Activated T-cell treated with anti-CD3 and anti-CD28 coated beads, Interleukin-2, amount 50 U/mL, for 24 hours (primary cell): Measurements from ENCODE around the gene NEMP1.
"Not testable (repeated sequence)": the region's sequence is repeated elsewhere in the genome, so short reads cannot be mapped to it uniquely, and the experiment has no call there.

ENCODE experiments used
- DNase-seq: peaks from one replicate; pipeline ENCODE4 v3.0.0-alpha.2; 2020
- H3K27ac Mint-ChIP-seq: 2 replicates; pipeline ENCODE4 v1.8.0; 2020; ENCODE audit warnings: mild to moderate bottlenecking, mixed read lengths
- H3K27me3 Mint-ChIP-seq: 2 replicates; pipeline ENCODE4 v1.8.0; 2020; ENCODE audit warnings: mixed read lengths
- H3K36me3 Mint-ChIP-seq: 2 replicates; pipeline ENCODE4 v1.8.0; 2020; ENCODE audit warnings: low read depth, mixed read lengths
- H3K4me1 Mint-ChIP-seq: 2 replicates; pipeline ENCODE4 v1.8.0; 2020; ENCODE audit warnings: low read depth, mixed read lengths
- H3K4me3 Mint-ChIP-seq: 2 replicates; pipeline ENCODE4 v1.8.0; 2020; ENCODE audit warnings: mild to moderate bottlenecking, moderate library complexity, mixed read lengths
- H3K9me3 Mint-ChIP-seq: 2 replicates; pipeline ENCODE4 v1.8.0; 2020; ENCODE audit warnings: mixed read lengths

NEMP1 gene

DNA sequence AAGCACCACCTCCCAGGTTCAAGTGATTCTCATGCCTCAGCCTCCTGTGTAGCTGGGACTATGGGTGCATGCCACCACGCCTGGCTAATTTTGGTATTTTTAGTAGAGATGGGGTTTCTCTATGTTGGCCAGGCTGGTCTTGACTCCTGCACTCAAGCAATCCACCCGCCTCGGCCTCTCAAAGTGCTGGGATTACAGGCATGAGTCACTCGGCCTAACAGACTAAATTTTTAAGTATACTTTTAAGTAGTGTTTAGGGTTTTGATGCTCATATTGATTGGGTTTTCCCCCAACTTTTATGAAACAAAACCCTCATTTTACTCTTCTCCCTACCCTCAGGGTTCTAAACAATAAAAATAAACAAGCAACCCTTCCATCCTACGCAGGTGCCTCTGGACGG lies 34.1 kb downstream of the NEMP1 start:
- Mint-ChIP-seq H3K4me1 (peaks cover 37% of the 10 kb centered on the region), H3K36me3 (no peaks in the 10 kb centered on the region), H3K27me3 (no peaks in the 10 kb centered on the region), H3K9me3 (no peaks in the 10 kb centered on the region), H3K4me3 (no peak overlapping the region), H3K27ac (no peak overlapping the region)
- DNase-seq: no peak

DNA sequence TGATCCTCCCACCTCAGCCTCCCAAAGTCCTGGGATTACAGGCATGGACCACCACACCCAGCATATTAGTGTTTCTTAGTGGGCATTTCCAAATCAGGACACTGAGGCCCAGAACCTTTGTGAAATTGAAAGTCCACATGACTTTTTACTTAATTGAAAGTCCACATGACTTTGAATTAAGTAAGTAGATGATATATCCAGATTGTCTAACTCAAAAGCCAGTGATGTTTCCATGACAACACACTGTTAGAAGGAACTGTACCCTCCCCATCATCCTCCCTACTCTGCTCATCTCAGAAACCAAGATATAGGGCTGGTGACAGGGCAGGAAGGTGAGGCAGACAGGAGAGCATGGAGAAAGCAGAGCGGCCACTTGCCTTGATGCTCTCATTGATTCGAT lies 35.9 kb downstream of the NEMP1 start:
- H3K27me3 Mint-ChIP-seq: no peaks in the 10 kb centered on the region
- DNase-seq: no peak
- no peak overlapping the region for H3K4me3 Mint-ChIP-seq
- H3K9me3 Mint-ChIP-seq: no peaks in the 10 kb centered on the region
- peaks cover 29% of the 10 kb centered on the region for H3K4me1 Mint-ChIP-seq
- H3K27ac Mint-ChIP-seq: no peak overlapping the region
- no peaks in the 10 kb centered on the region for H3K36me3 Mint-ChIP-seq

DNA sequence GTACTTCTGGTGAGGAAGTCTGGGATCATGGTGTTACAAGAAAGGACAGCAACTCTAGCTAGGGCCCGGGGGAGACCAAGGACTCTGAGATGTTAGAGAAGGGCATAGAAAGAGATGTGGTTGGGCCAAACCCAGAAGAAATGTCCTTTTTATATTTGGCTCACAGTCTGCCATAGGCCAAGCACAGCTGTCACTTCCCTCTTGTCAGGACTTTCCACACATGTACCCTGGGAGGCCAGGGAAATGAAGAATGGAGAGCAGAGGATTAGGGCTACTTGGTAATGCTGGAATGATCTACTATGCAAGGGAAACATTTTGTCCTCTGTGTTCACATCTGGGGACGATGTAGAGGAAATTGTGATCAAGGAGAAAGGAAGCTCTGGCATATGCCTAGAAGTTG lies 37.8 kb downstream of the NEMP1 start:
- no peak for DNase-seq
- H3K4me3 Mint-ChIP-seq: no peak overlapping the region
- no peaks in the 10 kb centered on the region for H3K36me3 Mint-ChIP-seq
- H3K27me3 Mint-ChIP-seq: no peaks in the 10 kb centered on the region
- H3K4me1 Mint-ChIP-seq: peaks cover 10% of the 10 kb centered on the region
- no peaks in the 10 kb centered on the region for H3K9me3 Mint-ChIP-seq
- no peak overlapping the region for H3K27ac Mint-ChIP-seq

DNA sequence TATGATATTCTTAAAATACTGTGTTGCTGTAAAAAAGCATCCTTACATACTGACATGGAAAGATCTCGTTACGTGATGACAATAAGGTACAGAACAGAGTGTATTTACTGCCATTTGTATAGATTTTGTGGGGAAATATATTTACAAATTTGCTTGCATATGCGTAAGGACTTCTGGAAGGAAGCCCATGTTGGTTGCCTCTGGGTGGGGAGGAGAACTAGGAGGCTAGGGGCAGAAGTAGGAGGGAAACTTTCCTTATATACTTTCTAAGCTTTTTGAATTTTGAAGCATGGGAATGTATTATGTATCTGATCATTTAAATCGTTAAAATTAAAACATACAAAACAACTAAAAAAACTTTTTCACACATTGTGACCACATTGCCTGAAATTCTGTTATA lies 38.4 kb downstream of the NEMP1 start:
- no peak for DNase-seq
- Mint-ChIP-seq H3K27ac (no peak overlapping the region), H3K9me3 (no peaks in the 10 kb centered on the region), H3K36me3 (no peaks in the 10 kb centered on the region), H3K27me3 (no peaks in the 10 kb centered on the region), H3K4me3 (no peak overlapping the region), H3K4me1 (peaks cover 7% of the 10 kb centered on the region)

DNA sequence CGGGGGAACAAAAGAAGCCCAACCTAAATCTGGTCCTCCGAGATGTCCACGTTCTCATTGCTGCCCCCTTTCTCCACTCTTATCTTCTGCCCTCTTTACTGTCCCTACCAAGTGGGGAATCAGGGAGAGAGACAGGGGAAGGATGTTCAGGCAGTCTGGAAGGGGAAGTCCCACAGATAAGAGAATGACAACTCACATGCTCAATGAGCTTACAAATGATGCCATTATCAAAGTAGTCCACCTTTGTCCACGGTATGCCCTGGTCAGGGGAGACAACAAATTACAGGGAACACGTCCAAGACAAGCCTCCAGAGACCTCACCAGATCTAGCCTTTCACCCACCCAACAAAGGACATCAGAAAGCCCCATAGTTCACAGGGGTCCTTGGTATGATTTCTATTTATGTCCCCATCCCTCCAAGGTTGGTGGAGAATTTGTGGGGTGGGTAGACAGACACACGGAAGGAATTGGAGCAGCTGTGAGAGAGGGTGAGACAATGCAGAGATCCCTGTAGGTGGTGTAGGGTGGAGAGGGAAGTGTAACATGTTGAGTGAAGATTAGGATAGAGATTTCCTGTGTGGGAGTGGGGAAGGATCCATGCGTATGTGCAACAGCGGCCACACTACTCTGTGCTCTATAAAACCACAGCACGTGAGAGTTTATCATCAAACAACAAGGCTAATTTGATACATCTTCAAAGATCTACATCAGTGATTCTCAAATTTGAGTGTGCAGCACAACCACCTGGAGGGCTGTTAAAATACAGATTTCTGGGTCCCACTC lies 39.4 kb downstream of the NEMP1 start:
- H3K4me3 Mint-ChIP-seq: no peak overlapping the region
- H3K36me3 Mint-ChIP-seq: no peaks in the 10 kb centered on the region
- peaks cover 5% of the 10 kb centered on the region for H3K4me1 Mint-ChIP-seq
- no peaks in the 10 kb centered on the region for H3K9me3 Mint-ChIP-seq
- no peak for DNase-seq
- no peaks in the 10 kb centered on the region for H3K27me3 Mint-ChIP-seq
- no peak overlapping the region for H3K27ac Mint-ChIP-seq

DNA sequence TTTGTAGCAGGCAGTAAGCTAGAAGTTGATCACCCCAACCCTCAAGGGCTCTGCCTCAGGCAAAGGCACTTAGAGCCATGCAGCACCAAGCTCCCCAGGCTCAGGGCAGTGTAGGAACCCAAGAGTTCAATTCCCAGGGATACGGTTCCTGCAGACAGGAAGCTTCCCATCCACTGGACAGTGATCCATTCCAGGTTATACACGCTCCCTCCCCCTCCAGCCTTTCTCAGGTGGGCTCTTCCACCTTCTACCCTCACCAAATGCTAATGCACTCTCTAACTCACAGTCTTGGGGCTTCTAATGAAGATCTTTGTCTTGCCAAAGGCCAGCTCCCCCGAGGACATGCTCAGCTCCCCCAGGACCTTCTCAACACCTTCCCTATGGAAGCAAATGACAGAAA lies 41.3 kb downstream of the NEMP1 start:
- Mint-ChIP-seq H3K27ac (no peak overlapping the region), H3K4me1 (peaks cover 5% of the 10 kb centered on the region), H3K36me3 (no peaks in the 10 kb centered on the region), H3K9me3 (no peaks in the 10 kb centered on the region), H3K4me3 (no peak overlapping the region), H3K27me3 (no peaks in the 10 kb centered on the region)
- no peak for DNase-seq

DNA sequence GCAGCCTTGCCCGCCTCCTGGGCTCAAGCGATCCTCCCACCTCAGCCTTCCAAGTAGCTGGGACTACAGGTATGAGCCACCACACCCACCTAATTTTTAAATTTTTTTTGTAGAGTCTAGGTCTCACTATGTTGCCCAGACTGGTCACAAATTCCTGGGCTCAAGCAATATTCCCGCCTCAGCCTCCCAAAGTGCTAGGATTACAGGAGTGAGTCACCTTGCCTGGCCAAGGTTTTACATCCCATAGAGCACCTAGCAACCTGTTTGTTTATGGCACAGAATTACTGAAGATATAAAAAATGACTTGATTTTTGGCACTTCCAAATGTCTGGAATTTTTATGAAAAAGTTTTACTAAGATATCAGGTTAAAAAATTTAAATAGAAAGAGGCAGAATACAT lies 45.2 kb downstream of the NEMP1 start:
- Mint-ChIP-seq H3K9me3 (no peaks in the 10 kb centered on the region), H3K36me3 (no peaks in the 10 kb centered on the region)

DNA sequence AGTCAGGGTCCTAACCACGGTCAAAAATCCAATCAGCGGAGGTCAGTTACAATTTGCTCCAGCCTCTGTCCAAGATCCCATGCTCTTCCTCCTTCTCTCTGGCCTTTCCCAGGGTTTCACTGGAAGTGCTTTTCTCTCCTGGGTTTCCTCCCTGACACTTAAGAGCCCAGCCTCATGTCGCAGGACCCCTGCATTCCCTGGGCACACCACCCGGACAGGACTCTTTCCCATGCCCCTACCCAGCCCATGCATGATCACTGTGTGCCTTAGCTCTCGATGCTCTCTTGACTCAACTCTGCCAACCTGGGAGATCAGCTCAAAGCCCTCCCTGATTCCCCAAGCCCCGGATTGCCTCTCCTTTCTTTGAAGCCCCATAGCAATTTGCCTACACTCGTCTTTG lies 46.8 kb downstream of the NEMP1 start:
- peaks cover 38% of the 10 kb centered on the region for H3K4me1 Mint-ChIP-seq
- H3K9me3 Mint-ChIP-seq: no peaks in the 10 kb centered on the region
- no peak for DNase-seq
- H3K4me3 Mint-ChIP-seq: no peak overlapping the region
- H3K27me3 Mint-ChIP-seq: no peaks in the 10 kb centered on the region
- H3K36me3 Mint-ChIP-seq: no peaks in the 10 kb centered on the region
- no peak overlapping the region for H3K27ac Mint-ChIP-seq

More for the DNA sequence above, 45.2 kb downstream of the NEMP1 start:
- Mint-ChIP-seq H3K4me3 (no peak overlapping the region), H3K27me3 (no peaks in the 10 kb centered on the region), H3K4me1 (peaks cover 22% of the 10 kb centered on the region), H3K27ac (no peak overlapping the region)
- no peak for DNase-seq

DNA sequence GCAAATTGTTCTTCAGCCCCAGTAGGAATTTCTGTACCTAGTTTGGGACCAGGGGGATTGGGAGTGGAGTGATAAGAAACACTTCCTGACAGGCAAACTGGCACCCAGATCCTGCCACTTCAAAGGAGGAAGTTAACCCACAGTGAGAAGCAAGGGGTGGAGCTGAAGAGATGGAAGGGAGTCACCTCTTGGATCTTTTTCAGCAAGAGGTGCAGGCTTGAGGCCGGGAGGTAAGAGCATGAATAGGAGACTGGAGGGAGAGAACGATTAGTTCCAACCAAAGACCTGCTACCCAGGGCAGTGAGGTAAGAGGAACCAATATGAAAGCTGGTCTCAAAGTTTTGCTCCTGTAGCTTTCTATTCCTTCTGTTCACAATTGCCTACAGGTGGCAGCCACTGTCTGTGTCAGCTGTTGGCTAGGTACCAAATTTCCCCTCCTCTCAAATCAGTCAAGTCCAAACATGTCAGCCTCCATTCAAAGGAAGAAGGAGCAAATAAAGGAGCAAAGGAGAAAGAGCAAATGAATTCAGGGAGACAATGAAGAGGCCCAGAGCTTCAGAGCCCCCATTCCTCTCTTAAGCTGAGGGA lies 47.4 kb downstream of the NEMP1 start:
- Mint-ChIP-seq H3K27ac (no peak overlapping the region), H3K4me1 (peaks cover 43% of the 10 kb centered on the region), H3K36me3 (no peaks in the 10 kb centered on the region), H3K4me3 (no peak overlapping the region), H3K27me3 (no peaks in the 10 kb centered on the region), H3K9me3 (no peaks in the 10 kb centered on the region)
- no peak for DNase-seq

DNA sequence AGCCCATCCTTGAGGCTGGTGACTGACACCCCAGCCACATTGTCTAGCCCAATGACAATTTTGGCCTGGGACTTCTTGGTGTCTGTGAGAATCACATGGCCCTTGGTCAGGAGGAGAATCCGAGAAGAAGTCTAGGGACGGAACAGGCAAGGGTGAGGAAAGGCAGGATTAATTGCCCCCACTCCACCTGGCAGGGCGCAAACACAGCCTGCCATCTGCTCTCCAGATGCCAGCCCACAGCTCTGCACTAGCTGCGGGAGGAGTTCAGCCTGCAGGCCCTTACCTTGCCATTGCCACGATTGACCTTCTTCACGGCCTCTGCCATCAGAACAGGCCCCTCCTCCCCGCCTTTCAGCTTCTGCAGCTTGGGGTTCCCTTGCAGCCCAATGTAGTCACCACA lies 49.1 kb downstream of the NEMP1 start:
- Mint-ChIP-seq H3K9me3 (no peaks in the 10 kb centered on the region), H3K4me3 (no peak overlapping the region), H3K36me3 (no peaks in the 10 kb centered on the region), H3K4me1 (peaks cover 48% of the 10 kb centered on the region), H3K27me3 (no peaks in the 10 kb centered on the region), H3K27ac (no peak overlapping the region)
- no peak for DNase-seq

DNA sequence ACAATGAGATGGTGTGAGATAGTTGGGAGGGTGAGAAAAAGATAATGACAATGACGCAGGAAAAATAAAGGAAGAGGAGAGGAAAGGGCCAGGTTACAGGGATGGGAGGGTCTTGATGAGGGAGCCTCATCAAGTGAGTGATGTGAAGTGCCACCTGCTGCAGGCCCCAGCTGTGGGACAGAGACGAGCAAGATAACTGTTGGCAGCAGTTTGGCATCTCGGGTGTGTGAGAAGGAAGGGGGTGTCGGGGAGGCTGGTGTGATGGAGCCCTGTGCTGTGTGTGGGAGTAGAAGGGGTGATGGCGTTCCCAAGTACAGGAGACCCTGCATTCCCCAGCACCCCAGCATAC lies 50.8 kb downstream of the NEMP1 start:
- H3K9me3 Mint-ChIP-seq: no peaks in the 10 kb centered on the region
- H3K27me3 Mint-ChIP-seq: no peaks in the 10 kb centered on the region
- H3K4me3 Mint-ChIP-seq: no peak overlapping the region
- no peaks in the 10 kb centered on the region for H3K36me3 Mint-ChIP-seq
- H3K27ac Mint-ChIP-seq: peak overlapping the region; percentile 90
- peak; percentile 49 for DNase-seq
- peaks cover 48% of the 10 kb centered on the region for H3K4me1 Mint-ChIP-seq

DNA sequence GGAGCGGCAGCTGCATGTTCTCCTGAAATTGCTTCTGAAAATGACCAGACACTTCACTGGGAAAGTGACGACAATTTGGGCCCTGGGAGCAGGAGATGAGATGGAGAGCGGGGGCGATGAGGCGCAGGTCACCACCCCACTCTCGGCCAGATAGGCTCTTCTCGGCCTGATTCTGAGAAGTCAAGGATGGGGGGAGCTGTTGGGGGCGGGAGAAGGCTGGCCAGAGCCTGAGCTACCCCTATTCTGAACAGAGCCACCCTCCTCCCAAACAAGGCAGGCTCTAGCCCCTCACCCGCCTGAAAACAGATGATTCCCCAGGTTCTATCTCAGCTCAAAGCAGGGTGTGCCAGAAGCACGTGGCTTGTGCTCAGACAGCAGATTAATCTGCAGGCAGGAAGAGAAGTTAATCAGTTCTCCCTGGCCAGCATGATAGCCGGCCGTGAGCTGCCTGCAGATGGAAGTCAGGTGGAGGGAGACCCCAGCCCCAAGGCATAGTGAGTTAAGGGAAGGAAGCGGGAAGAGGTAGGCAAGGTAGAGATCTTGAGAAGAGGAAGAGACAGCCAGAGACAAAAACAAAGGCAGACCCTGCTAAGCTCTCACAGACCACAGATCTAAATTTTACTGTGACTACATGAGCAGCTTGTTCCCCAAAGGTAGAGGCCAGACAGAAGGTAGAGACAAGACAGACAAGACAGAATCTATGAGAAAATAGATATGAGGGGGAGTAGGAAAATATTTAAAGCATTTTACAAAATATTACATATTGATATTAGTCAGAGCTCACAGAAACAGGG lies 51.4 kb downstream of the NEMP1 start:
- DNase-seq: peak; percentile 55
- Mint-ChIP-seq H3K36me3 (no peaks in the 10 kb centered on the region), H3K4me1 (peaks cover 48% of the 10 kb centered on the region), H3K27ac (peak overlapping the region; percentile 90), H3K27me3 (no peaks in the 10 kb centered on the region), H3K9me3 (no peaks in the 10 kb centered on the region), H3K4me3 (no peak overlapping the region)

DNA sequence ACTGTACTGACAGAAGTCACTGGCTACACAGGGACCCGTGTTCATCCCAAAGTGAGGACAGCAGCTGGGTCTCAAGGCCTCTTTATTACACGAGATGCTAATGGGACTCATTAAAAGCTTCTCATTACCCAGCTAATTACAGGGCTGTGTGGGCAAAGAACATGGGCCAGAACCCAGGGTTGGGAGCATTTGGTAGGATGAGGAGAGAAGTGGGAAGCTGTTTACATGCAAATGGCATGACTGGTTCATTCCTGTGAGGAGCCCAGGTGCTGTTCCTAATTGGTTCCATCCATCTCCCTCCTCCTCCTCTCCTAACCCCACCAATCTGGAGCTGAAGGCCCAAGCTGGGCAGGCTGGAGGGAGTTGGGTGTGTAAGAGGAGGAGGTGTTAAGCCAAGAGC lies 53.4 kb downstream of the NEMP1 start:
- peaks cover 34% of the 10 kb centered on the region for H3K4me1 Mint-ChIP-seq
- no peaks in the 10 kb centered on the region for H3K27me3 Mint-ChIP-seq
- no peak overlapping the region for H3K27ac Mint-ChIP-seq
- DNase-seq: no peak
- H3K36me3 Mint-ChIP-seq: no peaks in the 10 kb centered on the region
- H3K4me3 Mint-ChIP-seq: no peak overlapping the region
- no peaks in the 10 kb centered on the region for H3K9me3 Mint-ChIP-seq

DNA sequence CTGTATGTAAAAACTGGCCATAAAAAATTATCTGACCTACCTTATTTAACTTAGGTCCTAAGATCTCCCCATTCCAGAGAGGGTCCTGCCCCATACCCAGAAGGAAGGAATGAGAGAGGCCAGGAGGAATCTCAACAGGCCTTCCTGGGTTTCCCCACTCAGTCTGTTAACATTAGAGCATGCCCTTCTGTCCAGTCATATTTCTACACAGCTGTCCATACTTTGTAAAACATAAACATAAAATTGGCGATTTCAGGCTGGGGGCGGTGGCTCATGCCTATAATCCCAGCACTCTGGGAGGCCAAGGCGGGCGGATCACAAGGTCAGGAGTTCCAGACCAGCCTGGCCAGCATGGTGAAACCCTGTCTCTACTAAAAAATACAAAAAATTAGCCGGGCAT lies 56.3 kb downstream of the NEMP1 start:
- peaks cover 30% of the 10 kb centered on the region for H3K4me1 Mint-ChIP-seq
- H3K4me3 Mint-ChIP-seq, DNase-seq, H3K27ac Mint-ChIP-seq, H3K36me3 Mint-ChIP-seq, H3K27me3 Mint-ChIP-seq, H3K9me3 Mint-ChIP-seq: not testable (repeated sequence)
